ENCODE results near the gene OCLN.
"Not testable (repeated sequence)": the region's sequence is repeated elsewhere in the genome, so short reads cannot be mapped to it uniquely, and the experiment has no call there.

Gene OCLN, protein sequence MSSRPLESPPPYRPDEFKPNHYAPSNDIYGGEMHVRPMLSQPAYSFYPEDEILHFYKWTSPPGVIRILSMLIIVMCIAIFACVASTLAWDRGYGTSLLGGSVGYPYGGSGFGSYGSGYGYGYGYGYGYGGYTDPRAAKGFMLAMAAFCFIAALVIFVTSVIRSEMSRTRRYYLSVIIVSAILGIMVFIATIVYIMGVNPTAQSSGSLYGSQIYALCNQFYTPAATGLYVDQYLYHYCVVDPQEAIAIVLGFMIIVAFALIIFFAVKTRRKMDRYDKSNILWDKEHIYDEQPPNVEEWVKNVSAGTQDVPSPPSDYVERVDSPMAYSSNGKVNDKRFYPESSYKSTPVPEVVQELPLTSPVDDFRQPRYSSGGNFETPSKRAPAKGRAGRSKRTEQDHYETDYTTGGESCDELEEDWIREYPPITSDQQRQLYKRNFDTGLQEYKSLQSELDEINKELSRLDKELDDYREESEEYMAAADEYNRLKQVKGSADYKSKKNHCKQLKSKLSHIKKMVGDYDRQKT

DNA sequence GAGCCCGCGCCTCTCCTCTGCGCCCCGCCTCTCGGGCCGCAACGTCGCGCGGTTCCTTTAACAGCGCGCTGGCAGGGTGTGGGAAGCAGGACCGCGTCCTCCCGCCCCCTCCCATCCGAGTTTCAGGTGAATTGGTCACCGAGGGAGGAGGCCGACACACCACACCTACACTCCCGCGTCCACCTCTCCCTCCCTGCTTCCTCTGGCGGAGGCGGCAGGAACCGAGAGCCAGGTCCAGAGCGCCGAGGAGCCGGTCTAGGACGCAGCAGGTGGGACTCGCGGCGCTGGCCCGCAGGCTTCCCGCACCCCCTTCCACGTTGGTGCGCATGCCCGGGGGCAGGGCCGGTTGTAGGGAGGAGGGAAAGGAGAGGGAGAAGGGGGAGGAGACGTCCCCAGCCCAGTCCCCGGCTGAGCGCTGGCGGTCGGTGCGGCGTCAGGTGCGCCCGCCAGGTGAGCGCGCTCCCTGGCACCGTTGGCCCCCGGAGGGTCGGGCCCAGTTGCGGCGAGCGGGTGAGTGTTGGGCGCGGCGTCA lies at the start of gene OCLN:
Gene OCLN (plus strand): TSS at position 400 of the 532 bp plus-strand sequence. CDS start 11,455 bp downstream, outside the sequence.
- DNase-seq: no peak

DNA sequence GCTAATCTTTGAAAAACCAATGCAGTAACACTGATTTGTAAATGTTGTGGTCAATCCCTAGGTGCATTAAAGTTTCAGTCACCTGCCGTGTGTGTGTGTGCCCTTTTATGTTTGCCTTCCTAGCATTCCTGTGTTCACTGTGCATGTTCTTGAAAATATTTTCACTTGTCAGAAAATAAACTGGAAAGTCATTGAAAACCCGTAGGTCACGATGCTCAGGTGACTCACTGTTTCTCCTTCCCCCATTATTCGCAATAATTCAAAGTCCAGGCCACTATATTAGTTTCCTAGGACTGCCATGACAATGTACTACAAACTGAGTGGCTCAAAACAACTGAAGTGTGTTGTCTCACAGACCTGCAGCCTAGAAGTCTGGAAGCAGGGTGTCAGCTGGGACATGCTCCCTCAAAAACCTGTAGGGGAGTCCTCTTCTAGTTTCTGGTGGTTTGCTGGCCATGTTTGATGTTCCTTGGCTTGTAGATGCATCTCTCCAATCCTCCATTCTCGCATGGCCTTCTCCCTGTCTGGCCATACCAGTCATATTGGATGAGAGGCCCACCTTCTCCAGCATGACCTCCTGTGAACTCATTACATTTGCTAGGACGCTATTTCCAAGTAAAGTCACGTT lies 48.3 kb upstream of the OCLN start:
- DNase-seq: no peak

DNA sequence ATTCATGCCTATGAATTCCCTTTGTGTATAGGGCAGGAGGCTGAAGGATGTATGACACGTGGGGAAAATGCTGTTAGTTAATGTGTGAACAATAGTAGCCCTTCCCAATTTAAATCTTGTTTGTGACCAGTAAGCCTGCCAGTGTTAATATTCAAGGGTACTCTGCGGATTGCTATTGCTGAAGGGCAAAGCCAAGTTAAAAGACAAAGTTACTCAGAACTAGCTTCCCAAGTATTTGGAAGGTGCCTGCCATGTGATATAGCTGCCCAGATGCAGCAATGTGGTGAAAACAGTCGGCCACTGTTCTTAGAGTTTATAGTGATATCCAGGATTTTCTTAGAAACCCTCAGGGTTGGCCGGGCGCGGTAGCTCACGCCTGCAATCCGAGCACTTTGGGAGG lies 43.1 kb upstream of the OCLN start:
- DNase-seq: no peak

GRCh38 chr5:69450116-69450515 lies 42.5 kb upstream of the OCLN start:
- DNase-seq: no peak

GRCh38 chr5:69450527-69450926 lies 42.1 kb upstream of the OCLN start:
- DNase-seq: not testable (repeated sequence)

- DNase-seq: no peak
Observed at GRCh38 chr5:69451941-69452647, 40.5 kb upstream of the OCLN start.

DNA sequence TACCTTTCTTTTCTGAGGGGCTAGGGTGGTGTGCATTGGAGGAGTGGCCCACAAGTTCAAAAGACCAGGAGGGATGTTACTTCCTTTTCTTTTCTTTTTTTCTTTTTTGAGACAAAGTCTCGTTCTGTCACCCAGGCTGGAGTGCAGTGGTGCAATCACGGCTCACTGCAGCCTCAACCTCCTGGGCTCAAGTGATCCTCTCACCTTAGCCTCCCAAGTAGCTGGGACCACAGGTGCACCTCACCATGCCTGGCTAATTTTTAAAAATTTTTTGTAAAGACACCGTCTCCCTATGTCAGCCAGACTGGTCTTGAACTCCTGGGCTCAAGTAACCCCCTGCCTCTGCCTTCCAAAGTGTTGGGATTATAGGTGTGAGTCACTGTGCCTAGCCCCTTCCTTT lies 39.1 kb upstream of the OCLN start:
- DNase-seq: not testable (repeated sequence)

- no peak for DNase-seq
Observed at GRCh38 chr5:69454460-69455249, 37.9 kb upstream of the OCLN start.

DNA sequence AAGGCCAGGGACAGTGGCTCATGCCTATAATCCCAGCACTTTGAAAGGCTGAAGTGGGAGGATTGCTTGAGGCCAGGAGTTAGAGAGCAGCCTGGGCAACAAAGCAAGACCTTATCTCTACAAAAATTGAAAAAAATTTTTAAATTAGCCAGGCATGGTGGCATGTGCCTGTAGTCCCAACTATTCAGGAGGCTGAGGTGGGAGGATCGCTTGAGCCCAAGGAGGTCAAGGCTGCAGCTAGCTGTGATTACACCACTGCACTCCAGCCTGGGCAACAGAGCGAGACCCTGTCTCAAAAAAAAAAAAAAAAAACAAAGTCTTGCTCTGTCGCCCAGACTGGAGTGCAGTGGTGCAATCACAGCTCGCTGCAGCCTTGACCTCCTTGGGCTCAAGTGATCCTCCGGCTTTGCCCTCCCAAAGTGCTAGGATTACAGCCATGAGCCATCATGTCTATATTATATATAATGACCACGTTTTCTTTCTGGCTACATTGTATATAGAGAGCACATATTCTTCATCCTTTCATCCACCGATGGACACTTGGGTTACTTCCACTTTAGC lies 37.1 kb upstream of the OCLN start:
- DNase-seq: not testable (repeated sequence)

DNA sequence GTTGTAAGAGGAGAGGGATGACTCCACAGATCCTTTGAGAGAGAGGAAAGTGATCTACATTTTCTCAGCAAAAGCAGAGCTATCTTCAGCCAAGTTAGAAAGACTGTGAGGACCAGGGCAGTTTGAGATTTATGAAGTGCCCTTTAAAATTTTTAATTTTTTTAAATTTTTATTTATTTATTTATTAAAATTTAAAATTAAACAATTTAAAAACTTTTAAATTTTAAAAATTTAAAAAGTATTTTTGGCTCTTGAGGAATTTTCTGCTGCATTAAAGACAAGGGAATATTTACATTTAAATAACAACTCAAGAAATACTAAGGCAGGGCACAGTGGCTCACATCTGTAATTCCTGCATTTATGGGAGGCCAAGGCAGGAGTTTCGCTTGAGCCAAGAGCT lies 30.4 kb upstream of the OCLN start:
- DNase-seq: no peak

- not testable (repeated sequence) for DNase-seq
Observed at GRCh38 chr5:69466375-69466774, 26.2 kb upstream of the OCLN start.

DNA sequence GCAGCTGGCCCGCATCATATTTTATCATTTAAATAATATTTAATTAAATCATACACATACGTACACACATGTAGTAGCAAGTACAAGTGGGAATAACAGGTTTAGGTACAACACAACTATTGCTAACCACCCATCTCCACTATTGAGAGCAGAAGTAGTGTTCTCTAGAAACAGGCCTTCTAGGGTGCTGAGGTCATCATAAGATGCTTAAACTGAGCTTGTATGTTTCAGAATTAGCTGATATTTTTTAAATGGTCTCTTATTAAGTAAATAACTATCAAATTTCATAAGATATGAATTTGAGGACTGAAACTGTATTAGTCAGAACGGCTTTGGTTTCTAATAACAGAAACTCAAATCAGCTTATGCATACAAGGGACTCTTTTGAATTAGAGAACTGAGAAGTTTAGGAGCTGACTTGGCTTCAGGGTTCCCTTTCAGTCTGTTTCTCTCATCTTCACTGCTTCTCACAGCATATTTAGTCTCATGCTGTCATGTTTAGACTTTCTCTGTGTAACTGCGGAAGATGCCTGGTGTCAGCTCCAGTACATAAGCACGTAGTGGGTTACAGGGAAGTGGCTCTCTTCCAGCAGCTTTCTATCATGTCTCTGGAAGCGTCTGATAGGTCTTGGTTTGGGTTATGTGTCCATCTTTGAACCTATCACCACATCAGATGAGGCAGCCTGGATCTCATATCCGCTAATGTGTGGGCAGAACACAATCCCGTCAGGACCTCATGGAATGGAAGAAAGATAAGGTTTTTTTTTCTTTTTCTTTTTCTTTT lies 25.0 kb upstream of the OCLN start:
- DNase-seq: no peak

DNA sequence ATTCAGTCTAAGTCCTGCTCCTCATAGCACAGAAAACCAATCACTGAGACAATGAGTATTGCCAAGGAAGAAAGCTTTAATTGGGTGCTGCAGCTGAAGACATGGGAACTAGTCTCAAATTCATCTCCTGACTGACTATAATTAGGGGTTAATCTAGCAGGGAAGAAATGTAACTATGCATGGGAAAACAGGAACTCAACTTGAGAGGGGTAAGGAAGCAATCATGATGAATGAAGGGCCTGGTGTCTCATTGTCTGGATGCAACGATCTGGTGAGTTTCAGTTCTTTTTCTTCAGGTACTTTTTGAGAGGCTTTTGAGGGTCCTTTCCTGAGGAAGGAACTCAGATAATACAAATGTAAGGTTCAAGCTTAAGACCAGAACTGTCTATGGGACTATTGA lies 24.0 kb upstream of the OCLN start:
- DNase-seq: no peak

DNA sequence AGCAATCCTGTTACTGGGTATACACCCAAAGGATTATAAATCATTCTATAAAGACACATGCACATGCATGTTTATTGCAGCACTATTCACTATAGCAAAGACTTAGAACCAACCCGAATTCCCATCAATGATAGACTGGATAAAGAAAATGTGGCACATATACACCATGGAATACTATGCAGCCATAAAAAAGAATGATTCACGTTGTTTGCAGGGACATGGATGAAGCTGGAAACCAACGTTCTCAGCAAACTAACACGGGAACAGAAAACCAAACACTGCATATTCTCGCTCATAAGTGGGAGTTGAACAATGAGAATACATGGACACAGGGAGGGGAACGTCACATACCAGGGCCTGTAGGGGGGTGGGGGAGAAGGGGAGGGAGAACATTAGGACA lies 21.1 kb upstream of the OCLN start:
- DNase-seq: not testable (repeated sequence)

DNA sequence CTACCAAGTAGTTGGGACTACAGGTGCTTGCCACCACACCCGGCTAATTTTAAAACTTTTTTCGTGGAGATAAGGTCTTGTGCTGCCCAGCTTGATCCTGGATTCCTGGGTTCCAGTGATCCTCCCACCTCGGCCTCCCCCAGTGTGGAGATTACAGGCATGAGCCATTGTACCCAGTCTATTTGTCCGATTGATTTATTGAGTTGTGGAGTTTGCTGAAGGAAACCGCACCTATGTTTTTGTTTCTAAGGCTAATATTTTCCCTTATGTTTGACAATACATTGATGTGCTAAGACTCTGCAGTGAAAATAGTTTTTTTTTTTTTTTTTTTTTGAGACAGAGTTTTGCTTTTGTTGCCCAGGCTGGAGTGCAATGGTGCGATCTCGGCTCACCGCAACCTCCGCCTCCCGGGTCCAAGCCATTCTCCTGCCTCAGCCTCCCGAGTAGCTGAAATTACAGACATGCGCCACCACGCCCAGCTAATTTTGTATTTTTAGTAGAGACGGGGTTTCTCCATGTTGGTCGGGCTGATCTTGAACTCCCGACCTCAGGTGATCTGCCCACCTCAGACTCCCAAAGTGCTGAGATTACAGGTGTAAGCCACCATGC lies 20.0 kb upstream of the OCLN start:
- DNase-seq: not testable (repeated sequence)

- no peak for DNase-seq
Observed at GRCh38 chr5:69477170-69477569, 15.4 kb upstream of the OCLN start.

DNA sequence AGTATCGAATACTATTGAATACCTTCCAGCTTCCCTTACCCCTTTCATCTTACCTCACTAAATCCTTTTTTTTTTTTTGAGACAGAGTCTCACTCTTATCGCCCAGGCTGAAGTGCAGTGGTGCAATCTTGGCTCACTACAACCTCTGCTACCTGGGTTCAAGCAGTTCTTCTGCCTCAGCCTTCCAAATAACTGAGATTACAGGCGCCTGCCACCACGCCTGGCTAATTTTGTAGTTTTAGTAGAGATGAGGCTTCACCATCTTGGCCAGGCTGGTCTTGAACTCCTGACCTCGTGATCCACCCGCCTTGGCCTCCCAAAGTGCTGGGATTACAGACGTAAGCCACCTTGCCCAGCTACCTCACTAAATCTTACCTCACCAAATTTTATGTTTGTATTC lies 14.3 kb upstream of the OCLN start:
- DNase-seq: not testable (repeated sequence)

DNA sequence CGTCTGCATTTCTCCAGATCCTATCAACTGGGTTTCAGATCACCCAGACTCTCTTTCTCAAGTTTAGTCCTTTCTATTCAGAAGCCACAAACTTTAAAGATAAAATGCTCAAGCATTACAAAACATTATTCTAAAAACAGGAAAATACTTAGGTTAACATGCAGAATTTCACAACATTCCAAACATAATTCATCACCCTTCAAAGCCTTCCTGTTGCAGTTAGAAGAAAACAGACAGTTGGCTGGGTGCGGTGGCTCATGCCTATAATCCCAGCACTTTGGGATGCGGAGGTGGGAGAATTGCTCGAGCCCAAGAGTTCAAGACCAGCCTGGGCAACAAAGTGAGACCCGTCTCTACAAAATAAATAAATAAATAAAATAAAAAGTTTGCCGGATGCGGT lies 7.7 kb upstream of the OCLN start:
- no peak for DNase-seq

DNA sequence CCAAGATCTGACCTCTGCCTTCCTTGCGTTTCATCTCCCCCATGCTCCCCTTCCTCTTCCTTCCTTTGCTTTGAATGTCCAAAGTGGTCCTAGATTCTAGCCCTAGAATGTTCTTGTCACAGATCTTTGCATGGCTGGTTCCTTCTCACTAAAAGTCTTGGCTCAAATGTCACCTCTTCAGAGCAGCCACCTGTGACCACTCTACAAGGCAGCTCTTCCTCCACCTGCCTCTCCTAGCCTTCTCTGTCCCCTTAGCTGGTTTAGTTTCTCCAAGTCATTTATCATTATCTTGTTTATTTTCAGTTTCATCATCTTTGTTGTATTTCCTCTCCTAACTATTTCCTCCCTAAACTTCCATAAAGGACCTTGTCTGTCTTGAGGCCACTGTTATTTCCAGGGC lies 7.1 kb upstream of the OCLN start:
- DNase-seq: no peak

- no peak for DNase-seq
Observed at GRCh38 chr5:69489246-69489645, 3.3 kb upstream of the OCLN start.

DNA sequence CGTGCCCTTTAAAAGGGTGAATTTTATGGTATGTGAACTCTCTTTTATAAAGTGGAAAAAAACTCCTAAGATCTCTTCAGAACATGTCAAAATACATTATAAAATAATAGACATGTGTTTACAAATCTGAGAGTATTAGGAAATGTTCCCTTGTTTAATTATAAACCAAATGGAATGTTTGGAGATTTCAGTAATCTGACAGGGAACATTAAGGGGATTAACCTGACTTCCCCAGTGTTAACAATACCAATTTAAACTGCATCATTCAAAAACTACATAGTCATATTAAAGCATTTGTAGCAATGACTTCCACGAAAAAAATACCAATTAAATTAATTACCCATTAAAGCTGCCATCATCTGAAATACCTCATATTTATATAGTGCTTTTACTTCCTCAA lies 1.6 kb upstream of the OCLN start:
- no peak for DNase-seq
